Liver (tissue), 9 donors: ENCODE data around the gene ALS2CL. TPM values are rescaled to one million over a fixed set of nuclear protein-coding genes. Genes with fewer than 3 reads are reported as not detected.
"Not testable (repeated sequence)": the region's sequence is repeated elsewhere in the genome, so short reads cannot be mapped to it uniquely, and the experiment has no call there.

Experiments
- DNase-seq: peaks from one replicate; pipeline ENCODE4 v3.0.0-alpha.2; 2017; ENCODE audit warnings: low spot score
- H3K27ac ChIP-seq, 2 donors: one replicate each; pipeline ENCODE4 v1.7.0; 2013; ENCODE audit warnings: inconsistent platforms in 2 of 2, low read length in 2 of 2, control low read depth in 1 of 2, low read depth in 1 of 2, mild to moderate bottlenecking in 1 of 2
- H3K27me3 ChIP-seq, 4 donors: one replicate each; pipeline versions ENCODE4 v1.6.1 to v1.7.0; 2013; ENCODE audit warnings: low read length in 3 of 4, inconsistent platforms in 1 of 4, mild to moderate bottlenecking in 1 of 4, moderate library complexity in 1 of 4; ENCODE audit not compliant: control insufficient read depth in 4 of 4, insufficient read depth in 4 of 4
- H3K36me3 ChIP-seq, 4 donors: one replicate each; pipeline versions ENCODE4 v1.6.1 to v1.7.0; 2013; ENCODE audit warnings: low read length in 3 of 4, mild to moderate bottlenecking in 3 of 4, low read depth in 1 of 4, moderate library complexity in 1 of 4; ENCODE audit not compliant: control insufficient read depth in 4 of 4, insufficient read depth in 3 of 4
- H3K4me1 ChIP-seq, 4 donors: one replicate each; pipeline versions ENCODE4 v1.6.1 to v1.7.0; 2013; ENCODE audit warnings: low read length in 3 of 4, mild to moderate bottlenecking in 3 of 4, moderate library complexity in 1 of 4; ENCODE audit not compliant: control insufficient read depth in 4 of 4, insufficient read depth in 4 of 4
- H3K4me3 ChIP-seq, 3 donors: one replicate each; pipeline versions ENCODE4 v1.6.1 to v1.7.0; 2013; ENCODE audit warnings: low read length in 3 of 3, control low read depth in 1 of 3, low read depth in 1 of 3, mild to moderate bottlenecking in 1 of 3
- H3K9ac ChIP-seq, 2 donors: one replicate each; pipeline ENCODE4 v1.7.0; 2013; ENCODE audit warnings: low read length in 2 of 2, mild to moderate bottlenecking in 2 of 2, moderate library complexity in 2 of 2, control low read depth in 1 of 2, low read depth in 1 of 2
- H3K9me3 ChIP-seq, 4 donors: one replicate each; pipeline versions ENCODE4 v1.6.1 to v1.7.0; 2013; ENCODE audit warnings: low read length in 3 of 4; ENCODE audit not compliant: control insufficient read depth in 4 of 4
- CTCF ChIP-seq: fragments of 150-350 bp; IDR thresholded peaks from 2 replicates; pipeline ENCODE4 v1.5.1; 2017; ENCODE audit warnings: improper control_type of control experiment, low read depth, low read length; ENCODE audit not compliant: missing input control
- EGR1 ChIP-seq, 2 donors: IDR thresholded peaks; 2 replicates each; pipeline ENCODE4 v1.6.1; 2016 to 2018; ENCODE audit warnings: antibody characterized with exemption in 2 of 2, low read depth in 2 of 2
- FOXA1 ChIP-seq: IDR thresholded peaks from 2 replicates; pipeline ENCODE4 v1.6.1; 2016; ENCODE audit warnings: antibody characterized with exemption
- GABPA ChIP-seq, 2 donors: IDR thresholded peaks in 1 of 2; conservative IDR thresholded peaks in 1 of 2; 2 replicates each; pipeline ENCODE4 v1.6.1; 2016; ENCODE audit warnings: antibody characterized with exemption in 2 of 2, mild to moderate bottlenecking in 1 of 2, moderate library complexity in 1 of 2
- HNF4A ChIP-seq, 2 donors: conservative IDR thresholded peaks; 2 replicates each; pipeline ENCODE4 v1.6.1; 2016; ENCODE audit warnings: antibody characterized with exemption in 2 of 2, mild to moderate bottlenecking in 2 of 2
- HNF4G ChIP-seq: IDR thresholded peaks from 2 replicates; pipeline ENCODE4 v1.6.1; 2016; ENCODE audit warnings: antibody characterized with exemption
- JUND ChIP-seq, 2 donors: IDR thresholded peaks; 2 replicates each; pipeline ENCODE4 v1.6.1; 2016; ENCODE audit warnings: antibody characterized with exemption in 2 of 2
- RAD21 ChIP-seq, 2 donors: IDR thresholded peaks; 2 replicates each; pipeline ENCODE4 v1.6.1; 2016; ENCODE audit warnings: antibody characterized with exemption in 2 of 2, mild to moderate bottlenecking in 2 of 2
- RXRA ChIP-seq, 2 donors: IDR thresholded peaks; 2 replicates each; pipeline ENCODE4 v1.6.1; 2017 to 2018; ENCODE audit warnings: antibody characterized with exemption in 2 of 2, mild to moderate bottlenecking in 1 of 2
- SP1 ChIP-seq: IDR thresholded peaks from 2 replicates; pipeline ENCODE4 v1.6.1; 2018; ENCODE audit warnings: antibody characterized with exemption, mild to moderate bottlenecking
- TAF1 ChIP-seq: conservative IDR thresholded peaks from 2 replicates; pipeline ENCODE4 v1.6.1; 2016; ENCODE audit warnings: antibody characterized with exemption, mild to moderate bottlenecking
- ZBTB33 ChIP-seq: IDR thresholded peaks from 2 replicates; pipeline ENCODE4 v1.6.1; 2016; ENCODE audit warnings: antibody characterized with exemption
- WGBS: extraction: QIAGEN DNeasy Blood & Tissue Kit; methylation state at CpG from one replicate; pipeline ENCODE4 v1.1.7; 2013; 5-methylcytosine and 5-hydroxymethylcytosine counted together
- polyA plus RNA-seq, 2 donors: library from polyadenylated mRNA; stranded (reverse) in 1 of 2; unstranded in 1 of 2; fragments of 200-250 nt in 1 of 2; fragments of >200 nt in 1 of 2; fragmentation: Nextera tagmentation in 1 of 2; extraction: Ambion mirVana in 1 of 2; gene quantifications; one replicate each; pipeline versions ENCODE4 v1.2.1 to v1.2.3, GENCODE V29; 2013 to 2015
- total RNA-seq, 2 donors: library from RNA; depleted of rRNA; stranded (reverse); fragments of >200 nt; gene quantifications; one replicate each; pipeline ENCODE4 v1.2.3, GENCODE V29; 2014
- donor health status: healthy.
- donor health status: healthy.
- donor health status: healthy.
- donor health status: healthy.
- donor health status: healthy.

The ALS2CL gene
- total and polyA plus RNA-seq, 4 donors: 0.51 to 22.9 (median 5.7) TPM

GRCh38 chr3:46706771-46707582 lies 13.5 kb upstream of the ALS2CL start:
- Histone ChIP-seq H3K36me3 (no peaks in the 10 kb centered on the region), H3K4me3 (no peak overlapping the region), H3K27me3 (no peaks in the 10 kb centered on the region), H3K9me3 (no peaks in the 10 kb centered on the region), H3K9ac (no peak overlapping the region), H3K27ac (no peak overlapping the region), H3K4me1 (peaks cover 0 to 7% (median 3%) of the 10 kb centered on the region in 4 donors)
- DNase-seq: no peak
- TF ChIP-seq RAD21 (IDR thresholded peaks at IDR 0.05): no peak
- no peak for TF ChIP-seq HNF4G
- TF ChIP-seq FOXA1: no peak
- TF ChIP-seq GABPA (IDR thresholded peaks at IDR 0.05 in 1 of 2, conservative IDR thresholded peaks at IDR 0.05 in 1 of 2): no peak
- TF ChIP-seq RXRA (IDR thresholded peaks at IDR 0.05): no peak
- no peak for TF ChIP-seq TAF1
- TF ChIP-seq EGR1 (IDR thresholded peaks at IDR 0.05; ENCODE audit: low read depth in 2 of 2): no peak
- no peak for TF ChIP-seq HNF4A (conservative IDR thresholded peaks at IDR 0.05)
- no peak for TF ChIP-seq JUND (IDR thresholded peaks at IDR 0.05)
- TF ChIP-seq SP1: no peak
- 82% methylated on average over 13 of the region's 13 CpGs for WGBS

- Histone ChIP-seq H3K4me3 (no peak overlapping the region), H3K27ac (no peak overlapping the region), H3K36me3 (no peaks in the 10 kb centered on the region), H3K9ac (no peak overlapping the region), H3K4me1 (peaks cover 0 to 7% (median 5%) of the 10 kb centered on the region in 4 donors), H3K27me3 (no peaks in the 10 kb centered on the region), H3K9me3 (no peaks in the 10 kb centered on the region)
- 81% methylated on average over 19 of the region's 19 CpGs for WGBS
- TF ChIP-seq TAF1 (no peak), HNF4A (conservative IDR thresholded peaks at IDR 0.05) (no peak), SP1 (no peak), RAD21 (IDR thresholded peaks at IDR 0.05) (no peak), ZBTB33 (no peak), JUND (IDR thresholded peaks at IDR 0.05) (no peak)
- no peak for DNase-seq
Observed at GRCh38 chr3:46705751-46706552, 12.5 kb upstream of the ALS2CL start.

GRCh38 chr3:46705022-46705530 lies 11.6 kb upstream of the ALS2CL start:
- peaks cover 6 to 15% (median 11%) of the 10 kb centered on the region in 4 donors for H3K4me1 ChIP-seq
- H3K27me3 ChIP-seq: no peaks in the 10 kb centered on the region
- H3K36me3 ChIP-seq: no peaks in the 10 kb centered on the region
- no peaks in the 10 kb centered on the region for H3K9me3 ChIP-seq
- TF ChIP-seq RXRA (IDR thresholded peaks at IDR 0.05) (peak; percentile 11 to 22), HNF4A (conservative IDR thresholded peaks at IDR 0.05) (peak; percentile 41 to 77), TAF1 (no peak), RAD21 (IDR thresholded peaks at IDR 0.05) (peak; percentile 97 to 98), CTCF (peak; percentile 99)
- 24% methylated on average over 4 of the region's 4 CpGs for WGBS
- no peak overlapping the region for H3K27ac ChIP-seq
- H3K4me3 ChIP-seq: no peak overlapping the region
- peak; percentile 76 for DNase-seq
- no peak overlapping the region for H3K9ac ChIP-seq

- H3K36me3 ChIP-seq, H3K27me3 ChIP-seq, H3K9me3 ChIP-seq, H3K27ac ChIP-seq, H3K9ac ChIP-seq, DNase-seq, H3K4me3 ChIP-seq: not testable (repeated sequence)
- H3K4me1 ChIP-seq: peaks cover 7 to 22% (median 19%) of the 10 kb centered on the region in 4 donors
- 25% methylated on average over 7 of the region's 7 CpGs for WGBS
Observed at GRCh38 chr3:46704346-46704745, 10.9 kb upstream of the ALS2CL start.
